Measurements from ENCODE around the gene LTBP1.
"Not testable (repeated sequence)": the region's sequence is repeated elsewhere in the genome, so short reads cannot be mapped to it uniquely, and the experiment has no call there.

The LTBP1 gene

DNA sequence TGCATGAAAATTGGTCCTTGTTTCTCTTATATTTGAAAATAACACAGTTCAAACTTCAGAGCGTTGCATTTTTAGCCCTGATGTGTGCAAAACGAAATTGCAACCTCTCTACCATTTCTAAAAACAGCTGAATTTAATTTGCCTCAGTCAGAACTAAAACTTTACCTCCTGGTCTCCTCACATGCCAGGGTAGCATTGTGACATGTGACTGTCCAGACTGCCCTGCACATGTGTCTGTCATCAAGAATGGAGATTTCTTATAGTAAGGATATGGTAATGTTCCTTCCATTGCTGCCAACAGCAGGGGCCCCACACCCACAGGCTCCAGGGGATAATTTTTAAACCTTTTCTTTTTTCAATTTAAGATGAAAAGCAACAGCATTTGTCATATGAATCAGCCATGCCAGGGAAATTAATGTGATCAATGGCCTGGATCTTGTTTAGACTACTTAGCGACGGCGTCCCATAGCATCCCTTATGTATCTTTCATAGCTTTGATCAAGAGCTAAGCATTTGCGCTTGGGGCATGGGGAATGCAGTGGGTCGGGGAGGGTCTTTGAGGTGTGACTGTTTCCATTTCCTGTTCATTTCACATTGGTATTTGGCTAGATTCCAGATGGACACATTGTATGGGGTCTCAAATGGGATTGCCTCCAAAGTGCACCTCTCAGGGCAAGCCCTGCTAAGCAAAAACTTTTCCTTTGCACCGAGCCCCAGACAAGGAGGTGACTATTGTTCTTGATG lies 437.3 kb downstream of the LTBP1 start:
- TF ChIP-seq, protein P1, sequence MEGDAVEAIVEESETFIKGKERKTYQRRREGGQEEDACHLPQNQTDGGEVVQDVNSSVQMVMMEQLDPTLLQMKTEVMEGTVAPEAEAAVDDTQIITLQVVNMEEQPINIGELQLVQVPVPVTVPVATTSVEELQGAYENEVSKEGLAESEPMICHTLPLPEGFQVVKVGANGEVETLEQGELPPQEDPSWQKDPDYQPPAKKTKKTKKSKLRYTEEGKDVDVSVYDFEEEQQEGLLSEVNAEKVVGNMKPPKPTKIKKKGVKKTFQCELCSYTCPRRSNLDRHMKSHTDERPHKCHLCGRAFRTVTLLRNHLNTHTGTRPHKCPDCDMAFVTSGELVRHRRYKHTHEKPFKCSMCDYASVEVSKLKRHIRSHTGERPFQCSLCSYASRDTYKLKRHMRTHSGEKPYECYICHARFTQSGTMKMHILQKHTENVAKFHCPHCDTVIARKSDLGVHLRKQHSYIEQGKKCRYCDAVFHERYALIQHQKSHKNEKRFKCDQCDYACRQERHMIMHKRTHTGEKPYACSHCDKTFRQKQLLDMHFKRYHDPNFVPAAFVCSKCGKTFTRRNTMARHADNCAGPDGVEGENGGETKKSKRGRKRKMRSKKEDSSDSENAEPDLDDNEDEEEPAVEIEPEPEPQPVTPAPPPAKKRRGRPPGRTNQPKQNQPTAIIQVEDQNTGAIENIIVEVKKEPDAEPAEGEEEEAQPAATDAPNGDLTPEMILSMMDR (IDR thresholded peaks at IDR 0.05; ENCODE audit: low read depth, low read length, missing control alignments): no peak
- no peak overlapping the region for H3K4me3 ChIP-seq (ENCODE audit: low read depth, low read length)
- no peak for DNase-seq (ENCODE audit: low read depth)
- in situ Hi-C loops (cut with HindIII; ENCODE audit: low sequenced_read_pairs): no loop called here

DNA sequence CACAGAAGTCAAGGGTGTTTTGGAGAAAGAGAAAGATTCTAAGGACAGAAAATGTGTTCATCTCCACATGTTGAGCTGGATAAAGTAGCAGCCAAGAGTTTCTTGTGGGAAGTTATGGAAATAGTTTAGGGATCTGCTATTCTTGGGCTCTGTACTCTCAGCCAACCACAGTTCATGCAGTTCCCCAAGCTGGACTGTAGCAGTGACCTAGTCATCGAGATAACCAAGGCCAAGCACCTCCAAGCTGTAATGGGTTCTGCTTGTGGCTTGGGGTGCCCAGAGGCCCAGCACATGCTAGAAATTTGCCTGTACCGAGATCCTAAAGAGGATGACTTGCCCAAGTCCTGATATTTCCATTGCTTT lies 437.8 kb downstream of the LTBP1 start:
- no peak overlapping the region for H3K4me3 ChIP-seq (ENCODE audit: low read depth, low read length)
- no peak for DNase-seq (ENCODE audit: low read depth)
- in situ Hi-C loops (cut with HindIII; ENCODE audit: low sequenced_read_pairs): no loop called here
- TF ChIP-seq, protein P1 (IDR thresholded peaks at IDR 0.05; ENCODE audit: low read depth, low read length, missing control alignments): no peak

DNA sequence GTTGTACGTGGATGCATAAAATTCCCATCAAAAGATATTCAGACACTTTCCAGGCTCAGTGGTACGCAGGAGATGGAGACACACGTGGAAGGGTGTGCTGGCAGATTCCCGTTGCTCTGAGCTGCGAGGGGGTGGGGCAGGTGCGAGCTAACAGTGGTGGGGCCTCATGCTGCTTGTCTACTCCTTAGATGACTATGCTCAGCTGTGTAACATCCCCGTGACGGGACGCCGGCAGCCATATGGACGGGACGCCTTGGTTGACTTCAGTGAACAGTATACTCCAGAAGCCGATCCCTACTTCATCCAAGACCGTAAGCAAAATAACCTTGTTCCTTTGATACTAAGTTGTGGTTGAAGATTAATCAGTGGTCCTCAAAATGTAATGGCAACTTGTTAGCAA lies 442.2 kb downstream of the LTBP1 start:
- TF ChIP-seq, protein P1 (IDR thresholded peaks at IDR 0.05; ENCODE audit: low read depth, low read length, missing control alignments): no peak
- no peak for DNase-seq (ENCODE audit: low read depth)
- in situ Hi-C loops (cut with HindIII; ENCODE audit: low sequenced_read_pairs): no loop called here
- H3K4me3 ChIP-seq (ENCODE audit: low read depth, low read length): no peak overlapping the region

DNA sequence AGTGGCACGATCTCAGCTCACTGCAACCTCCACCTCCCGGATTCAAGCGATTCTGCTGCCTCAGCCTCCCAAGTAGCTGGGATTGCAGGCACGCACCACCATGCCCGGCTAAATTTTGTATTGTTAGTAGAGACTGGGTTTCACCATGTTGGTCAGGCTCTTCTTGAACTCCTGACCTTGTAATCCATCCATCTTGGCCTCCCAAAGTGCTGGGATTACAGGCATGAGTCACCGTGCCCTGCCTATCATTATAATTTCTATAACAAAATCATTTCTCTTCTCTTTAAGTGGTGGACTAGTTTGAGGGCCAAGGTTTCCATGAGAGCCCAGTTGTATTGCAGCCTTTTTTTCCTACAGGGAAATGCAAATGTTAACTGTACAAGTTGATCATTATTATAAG lies 442.9 kb downstream of the LTBP1 start:
- in situ Hi-C loops (cut with HindIII; ENCODE audit: low sequenced_read_pairs): loop anchor here (10.0 kb wide), 1 partner anchor 65 kb away; no protein-coding TSS in a partner anchor
- DNase-seq (ENCODE audit: low read depth); H3K4me3 ChIP-seq (ENCODE audit: low read depth, low read length): not testable (repeated sequence)

DNA sequence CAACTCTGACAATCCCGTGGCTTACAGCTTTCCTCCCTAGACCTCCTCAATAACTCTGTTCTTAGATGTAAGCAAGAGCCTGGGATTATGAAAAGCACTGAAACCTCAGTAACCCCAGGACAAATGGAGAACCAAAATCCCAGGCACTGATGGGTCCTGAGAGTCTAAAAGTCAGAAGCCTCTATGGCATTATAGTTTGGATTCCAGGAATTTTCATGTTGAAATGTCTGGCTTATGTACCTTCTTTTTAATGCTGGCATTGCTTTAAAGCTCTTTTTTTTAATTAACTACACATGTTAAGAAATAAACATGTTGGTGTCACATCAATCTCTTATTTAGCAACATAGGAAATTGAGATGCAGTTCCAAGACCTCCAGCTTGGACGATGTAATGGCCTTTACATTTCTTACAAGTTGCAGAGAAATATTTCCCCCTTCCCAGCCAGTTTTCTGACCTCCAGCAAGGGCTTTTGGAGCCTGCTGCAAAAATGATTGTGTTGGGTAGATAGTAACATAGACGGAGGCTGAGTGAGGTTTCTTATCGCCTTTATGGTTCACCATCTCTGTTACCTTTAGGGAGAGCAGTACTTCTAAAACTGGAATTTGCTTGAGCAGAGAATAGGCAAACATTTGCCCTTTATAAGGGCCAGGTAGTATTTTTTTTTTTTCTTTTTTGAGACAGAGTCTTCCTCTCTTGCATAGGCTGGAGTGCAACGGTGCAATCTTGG lies 444.9 kb downstream of the LTBP1 start:
- H3K4me3 ChIP-seq (ENCODE audit: low read depth, low read length): no peak overlapping the region
- no peak for DNase-seq (ENCODE audit: low read depth)
- in situ Hi-C loops (cut with HindIII; ENCODE audit: low sequenced_read_pairs): loop anchor here (10.0 kb wide), 1 partner anchor 63 kb away; no protein-coding TSS in a partner anchor
- TF ChIP-seq, protein P1 (IDR thresholded peaks at IDR 0.05; ENCODE audit: low read depth, low read length, missing control alignments): no peak

DNA sequence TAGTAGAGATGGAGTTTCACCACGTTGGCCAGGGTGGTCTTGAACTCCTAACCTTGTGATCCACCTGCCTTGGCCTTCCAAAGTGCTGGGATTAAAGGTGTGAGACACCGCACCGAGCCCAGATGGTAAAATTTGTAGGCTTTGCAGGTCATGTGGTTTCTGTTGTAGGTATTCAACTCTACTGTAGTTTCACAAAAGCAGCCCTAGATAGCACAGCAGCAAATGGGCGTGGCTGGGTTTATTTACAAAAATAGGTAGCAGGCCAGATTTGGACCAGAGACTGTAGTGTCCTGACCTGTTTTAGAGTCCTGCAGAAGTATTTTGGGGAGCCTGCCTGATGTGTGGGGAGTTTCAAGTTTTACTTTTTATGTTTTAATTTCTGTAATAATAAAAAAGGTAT lies 445.6 kb downstream of the LTBP1 start:
- H3K4me3 ChIP-seq (ENCODE audit: low read depth, low read length): no peak overlapping the region
- TF ChIP-seq, protein P1 (IDR thresholded peaks at IDR 0.05; ENCODE audit: low read depth, low read length, missing control alignments): no peak
- in situ Hi-C loops (cut with HindIII; ENCODE audit: low sequenced_read_pairs): loop anchor here (10.0 kb wide), 1 partner anchor 62 kb away; no protein-coding TSS in a partner anchor
- DNase-seq (ENCODE audit: low read depth): no peak

DNA sequence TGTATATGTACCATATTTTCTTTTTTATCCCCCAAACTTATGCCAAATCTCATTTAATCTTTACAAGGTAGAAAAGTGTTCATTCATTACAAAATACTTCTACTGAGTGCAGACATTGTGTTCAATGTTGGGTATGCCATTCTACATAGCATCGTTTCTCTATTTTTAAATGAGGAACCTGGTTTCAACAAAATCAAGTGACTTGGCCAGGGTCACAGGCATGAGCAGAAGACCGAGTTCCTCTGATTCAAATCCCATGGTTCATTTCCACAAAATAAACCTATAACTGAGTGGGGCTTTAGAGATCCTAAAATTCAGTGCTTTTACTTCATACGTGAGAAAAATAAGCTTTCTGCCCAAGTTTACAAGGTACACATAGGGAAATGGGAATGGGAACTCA lies 448.3 kb downstream of the LTBP1 start:
- TF ChIP-seq, protein P1 (IDR thresholded peaks at IDR 0.05; ENCODE audit: low read depth, low read length, missing control alignments): no peak

More for the DNA sequence above, 448.3 kb downstream of the LTBP1 start:
- in situ Hi-C loops (cut with HindIII; ENCODE audit: low sequenced_read_pairs): loop anchor here (10.0 kb wide), 1 partner anchor 60 kb away; no protein-coding TSS in a partner anchor
- no peak for DNase-seq (ENCODE audit: low read depth)
- no peak overlapping the region for H3K4me3 ChIP-seq (ENCODE audit: low read depth, low read length)

All from astrocyte of the cerebellum (primary cell).